Loucy (cell line): ENCODE measurements around the gene WDR11.
"Not testable (repeated sequence)": the region's sequence is repeated elsewhere in the genome, so short reads cannot be mapped to it uniquely, and the experiment has no call there.

ENCODE experiments used
- H2AFZ ChIP-seq: fragments of 200-600 bp; sonication (generic); 2 replicates; pipeline ENCODE4 v1.6.0; 2016; ENCODE audit warnings: antibody characterized with exemption, mild to moderate bottlenecking, low read length, moderate library complexity
- H3F3A ChIP-seq: fragments of 200-600 bp; 2 replicates; pipeline ENCODE4 v1.6.0; 2016; ENCODE audit warnings: antibody characterized with exemption, low read depth, mild to moderate bottlenecking
- H3K27me3 ChIP-seq: fragments of 200-600 bp; sonication (generic); 2 replicates; pipeline ENCODE4 v1.6.1; 2014; ENCODE audit warnings: low read length, mild to moderate bottlenecking; ENCODE audit not compliant: insufficient read depth, poor library complexity, severe bottlenecking
- H3K36me3 ChIP-seq: fragments of 200-600 bp; sonication (generic); 2 replicates; pipeline ENCODE4 v1.6.1; 2016; ENCODE audit warnings: low read length; ENCODE audit not compliant: insufficient read depth
- H3K4me1 ChIP-seq: fragments of 200-600 bp; sonication (generic); 2 replicates; pipeline ENCODE4 v1.5.1; 2014; ENCODE audit warnings: low read length, mild to moderate bottlenecking; ENCODE audit not compliant: insufficient read depth, poor library complexity, severe bottlenecking
- H3K4me2 ChIP-seq: fragments of 200-600 bp; sonication (generic); 2 replicates; pipeline ENCODE4 v1.6.0; 2014; ENCODE audit warnings: antibody characterized with exemption, low read length, low read depth, mild to moderate bottlenecking; ENCODE audit not compliant: poor library complexity, severe bottlenecking
- H3K4me3 ChIP-seq: fragments of 200-600 bp; sonication (generic); 2 replicates; pipeline ENCODE4 v1.5.1; 2014; ENCODE audit warnings: low read length, mild to moderate bottlenecking, mixed read lengths; ENCODE audit not compliant: poor library complexity, severe bottlenecking
- H3K79me2 ChIP-seq: fragments of 200-600 bp; sonication (generic); 2 replicates; pipeline ENCODE4 v1.6.1; 2014; ENCODE audit warnings: low read length; ENCODE audit not compliant: insufficient read depth
- H3K9ac ChIP-seq: fragments of 200-600 bp; sonication (generic); 2 replicates; pipeline ENCODE4 v1.6.0; 2014; ENCODE audit warnings: mild to moderate bottlenecking, low read depth, low read length, moderate library complexity; ENCODE audit not compliant: poor library complexity, severe bottlenecking
- H3K9me2 ChIP-seq: fragments of 200-600 bp; sonication (generic); replicated peaks from 2 replicates; pipeline ENCODE4 v1.6.1; 2016; ENCODE audit warnings: low read depth, low read length, mixed read lengths
- H3K9me3 ChIP-seq: fragments of 200-600 bp; sonication (generic); 2 replicates; pipeline ENCODE4 v1.6.1; 2014; ENCODE audit warnings: mild to moderate bottlenecking, antibody characterized with exemption, low read length, low read depth; ENCODE audit not compliant: insufficient read depth
- H4K20me1 ChIP-seq: fragments of 200-600 bp; sonication (generic); 2 replicates; pipeline ENCODE4 v1.6.0; 2014; ENCODE audit warnings: antibody characterized with exemption, low read length, mild to moderate bottlenecking; ENCODE audit not compliant: insufficient read depth, poor library complexity, severe bottlenecking
- CTCF ChIP-seq: fragments of 200-600 bp; sonication (generic); conservative IDR thresholded peaks from 2 replicates; pipeline ENCODE4 v1.5.1; 2014; ENCODE audit warnings: mild to moderate bottlenecking, antibody characterized with exemption, low read length
- EZH2phosphoT487 ChIP-seq: fragments of 200-600 bp; IDR thresholded peaks from 2 replicates; pipeline ENCODE4 v1.6.1; 2018; ENCODE audit warnings: antibody characterized with exemption, mild to moderate bottlenecking, moderate library complexity, borderline replicate concordance

The WDR11 gene

GRCh38 chr10:120897343-120897742, 46.2 kb downstream of the WDR11 start:
- no peaks in the 10 kb centered on the region for H3K27me3 ChIP-seq
- no peak overlapping the region for H2AFZ ChIP-seq
- H3K79me2 ChIP-seq: no peaks in the 10 kb centered on the region
- no peaks in the 10 kb centered on the region for H3F3A ChIP-seq
- H3K9me2 ChIP-seq: no peaks in the 10 kb centered on the region
- no peaks in the 10 kb centered on the region for H3K9me3 ChIP-seq
- H3K4me2 ChIP-seq: no peak overlapping the region
- H3K9ac ChIP-seq: no peak overlapping the region
- TF ChIP-seq EZH2phosphoT487 (no peak), CTCF (no peak)
- H4K20me1 ChIP-seq: no peaks in the 10 kb centered on the region
- H3K4me1 ChIP-seq: peaks cover 4% of the 10 kb centered on the region
- peaks cover 31% of the 10 kb centered on the region; the same call in 1 of the 2 replicates for H3K36me3 ChIP-seq
- H3K4me3 ChIP-seq: no peak overlapping the region

- Histone ChIP-seq H2AFZ (no peak overlapping the region), H3K4me1 (no peaks in the 10 kb centered on the region), H3K79me2 (no peaks in the 10 kb centered on the region), H4K20me1 (no peaks in the 10 kb centered on the region), H3K4me3 (no peak overlapping the region), H3F3A (no peaks in the 10 kb centered on the region), H3K27me3 (no peaks in the 10 kb centered on the region), H3K9me2 (no peaks in the 10 kb centered on the region), H3K4me2 (no peak overlapping the region), H3K9me3 (no peaks in the 10 kb centered on the region), H3K36me3 (peaks cover 84% of the 10 kb centered on the region), H3K9ac (no peak overlapping the region)
- no peak for TF ChIP-seq EZH2phosphoT487
- TF ChIP-seq CTCF: no peak
Observed at GRCh38 chr10:120905268-120905667, 54.1 kb downstream of the WDR11 start.

- Histone ChIP-seq H4K20me1 (no peaks in the 10 kb centered on the region), H3K9me3 (no peaks in the 10 kb centered on the region), H3K9me2 (no peaks in the 10 kb centered on the region), H2AFZ (peak overlapping the region; percentile 42; the same call in 1 of the 2 replicates), H3K4me3 (no peak overlapping the region), H3K9ac (no peak overlapping the region), H3F3A (no peaks in the 10 kb centered on the region), H3K27me3 (no peaks in the 10 kb centered on the region), H3K4me1 (peaks cover 3% of the 10 kb centered on the region), H3K79me2 (no peaks in the 10 kb centered on the region), H3K4me2 (no peak overlapping the region), H3K36me3 (no peaks in the 10 kb centered on the region)
- no peak for TF ChIP-seq CTCF
- TF ChIP-seq EZH2phosphoT487: no peak
Observed at GRCh38 chr10:120917521-120918250, 66.5 kb downstream of the WDR11 start.

- H3K9ac ChIP-seq, H3K4me1 ChIP-seq, H3K4me3 ChIP-seq, H3F3A ChIP-seq, H3K9me3 ChIP-seq, H2AFZ ChIP-seq, H4K20me1 ChIP-seq, H3K36me3 ChIP-seq, H3K4me2 ChIP-seq, H3K79me2 ChIP-seq, H3K9me2 ChIP-seq, H3K27me3 ChIP-seq: not testable (repeated sequence)
Observed at GRCh38 chr10:120923886-120924285, 72.7 kb downstream of the WDR11 start.
